ENCODE measurements around the gene MYADML2.

GRCh38 chr17:81914103-81914850 is 32.8 kb downstream of the MYADML2 start:
- no peak for TF ChIP-seq CTCF (conservative IDR thresholded peaks at IDR 0.05)
- no peak for TF ChIP-seq EZH2 (IDR thresholded peaks at IDR 0.05; ENCODE audit: low read depth)

Data from PC-9 (cell line).